Esophagus muscularis mucosa (tissue), 3 donors: ENCODE data around the gene SIK3.

Source experiments
- CTCF ChIP-seq, 3 experiments: fragments of 200-600 bp in 2 of 3; fragments of 450-650 bp in 1 of 3; sonication (generic) in 2 of 3; IDR thresholded peaks; one replicate each; pipeline ENCODE4 v1.5.1; 2017 to 2019; ENCODE audit warnings: antibody characterized with exemption in 3 of 3, mild to moderate bottlenecking in 2 of 3, moderate library complexity in 1 of 3
- POLR2A ChIP-seq: fragments of 450-650 bp; IDR thresholded peaks from one replicate; pipeline ENCODE4 v1.6.1; 2017; ENCODE audit warnings: antibody characterized with exemption, moderate library complexity, mild to moderate bottlenecking, low read depth

GRCh38 chr11:116861539-116861938 lies 236.7 kb downstream of the SIK3 start:
- TF ChIP-seq CTCF (IDR thresholded peaks at IDR 0.05) = no peak
- TF ChIP-seq POLR2A = no peak
